Fibroblast of the aortic adventitia (primary cell): ENCODE results near the gene PPP6R2. TPM values are rescaled to one million over a fixed set of nuclear protein-coding genes. Genes with fewer than 3 reads are reported as not detected.

Experiments used
- DNase-seq: peaks from one replicate; pipeline ENCODE4 v3.0.0-alpha.2; 2010; ENCODE audit warnings: low read depth
- H3K4me3 ChIP-seq: 2 replicates; pipeline ENCODE4 v1.5.1; 2011; ENCODE audit warnings: low read depth, mild to moderate bottlenecking, control low read depth, low read length, moderate library complexity
- CTCF ChIP-seq: IDR thresholded peaks from 2 replicates; pipeline ENCODE4 v1.5.1; 2011; ENCODE audit warnings: mild to moderate bottlenecking, low read length, control low read depth, inconsistent platforms; ENCODE audit not compliant: insufficient read depth
- total RNA-seq: library from RNA; depleted of rRNA; stranded (reverse); fragments of >200 nt; gene quantifications from 2 replicates; pipeline ENCODE4 v1.2.3, GENCODE V29; 2012; ENCODE audit warnings: low replicate concordance

The PPP6R2 gene
- total RNA-seq, 1 donor, result 38.5 TPM

DNA sequence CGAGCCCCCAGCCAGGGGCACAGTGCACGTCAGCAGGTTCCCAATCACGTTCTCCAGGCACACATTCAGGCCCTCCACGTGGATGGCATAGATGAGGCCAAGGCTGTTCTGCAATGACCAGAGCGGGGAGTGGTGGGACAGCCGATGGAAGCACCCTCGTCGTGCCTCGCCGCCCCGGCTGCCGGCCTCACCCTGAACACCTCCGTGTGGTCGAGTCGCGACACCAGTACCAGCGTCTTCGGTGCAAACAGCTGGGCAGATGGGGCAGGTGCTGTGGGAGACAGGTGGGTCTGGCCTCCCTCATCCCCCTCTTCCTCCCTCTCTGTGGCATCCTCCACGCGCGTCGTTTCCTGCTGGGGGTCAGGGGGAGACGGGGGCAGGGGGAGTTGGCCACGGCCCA, 124.2 kb downstream of the PPP6R2 start:
- no peak for DNase-seq
- no peak for TF ChIP-seq CTCF
- no peak overlapping the region for H3K4me3 ChIP-seq

DNA sequence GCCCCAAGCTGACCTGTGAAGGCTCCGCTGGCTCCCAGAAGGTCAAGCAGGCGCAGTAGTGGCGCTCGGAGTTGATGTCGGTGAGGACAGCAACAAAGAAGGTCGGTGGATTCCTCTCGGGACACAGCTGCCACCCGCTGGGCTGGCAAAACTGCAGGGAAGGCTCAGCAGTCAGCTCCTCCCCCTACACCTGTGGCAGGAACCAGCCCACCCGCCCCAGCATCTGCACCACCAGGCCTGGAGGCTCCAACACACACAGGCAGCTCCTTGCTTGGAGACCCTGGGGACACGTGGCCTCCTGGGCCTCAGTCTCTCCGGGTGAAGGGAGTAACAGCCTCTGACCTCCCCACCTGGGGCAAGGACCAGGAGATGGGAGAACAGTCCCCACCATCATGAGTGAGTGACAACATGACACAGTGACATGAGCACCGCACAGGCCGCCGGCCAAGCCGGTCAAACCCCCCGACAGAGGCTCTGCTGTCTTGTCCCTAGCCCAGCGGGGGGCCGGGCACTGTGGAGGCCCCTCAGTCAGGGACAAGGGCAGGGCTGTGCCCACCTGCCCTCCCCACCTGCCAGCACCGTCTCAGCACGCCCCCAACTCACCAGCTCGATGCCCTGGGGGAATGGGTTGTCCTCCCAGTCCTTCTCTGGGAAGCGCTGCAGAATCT, 124.8 kb downstream of the PPP6R2 start:
- no peak for TF ChIP-seq CTCF
- no peak overlapping the region for H3K4me3 ChIP-seq
- DNase-seq, result no peak

DNA sequence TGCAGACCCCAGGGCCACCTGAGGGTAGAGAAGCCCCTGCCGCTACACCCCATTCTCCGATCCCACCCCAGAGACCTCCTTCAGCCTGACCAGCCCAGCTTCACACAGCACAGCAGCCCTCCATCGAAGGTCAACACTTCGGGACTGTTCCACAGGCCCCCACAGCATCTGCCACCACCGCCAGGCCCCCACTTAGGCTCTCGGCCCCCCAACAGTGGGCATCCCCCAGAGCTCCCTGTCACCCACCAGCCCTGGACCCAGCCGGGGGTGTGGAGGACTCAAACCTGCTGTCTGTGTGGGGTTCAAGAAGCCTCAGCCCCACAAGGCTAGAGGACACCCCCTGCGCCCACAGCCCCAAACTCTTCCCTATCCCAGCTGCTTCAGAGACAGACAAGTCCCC, 125.5 kb downstream of the PPP6R2 start:
- no peak overlapping the region for H3K4me3 ChIP-seq
- DNase-seq, result no peak
- TF ChIP-seq CTCF, result no peak

DNA sequence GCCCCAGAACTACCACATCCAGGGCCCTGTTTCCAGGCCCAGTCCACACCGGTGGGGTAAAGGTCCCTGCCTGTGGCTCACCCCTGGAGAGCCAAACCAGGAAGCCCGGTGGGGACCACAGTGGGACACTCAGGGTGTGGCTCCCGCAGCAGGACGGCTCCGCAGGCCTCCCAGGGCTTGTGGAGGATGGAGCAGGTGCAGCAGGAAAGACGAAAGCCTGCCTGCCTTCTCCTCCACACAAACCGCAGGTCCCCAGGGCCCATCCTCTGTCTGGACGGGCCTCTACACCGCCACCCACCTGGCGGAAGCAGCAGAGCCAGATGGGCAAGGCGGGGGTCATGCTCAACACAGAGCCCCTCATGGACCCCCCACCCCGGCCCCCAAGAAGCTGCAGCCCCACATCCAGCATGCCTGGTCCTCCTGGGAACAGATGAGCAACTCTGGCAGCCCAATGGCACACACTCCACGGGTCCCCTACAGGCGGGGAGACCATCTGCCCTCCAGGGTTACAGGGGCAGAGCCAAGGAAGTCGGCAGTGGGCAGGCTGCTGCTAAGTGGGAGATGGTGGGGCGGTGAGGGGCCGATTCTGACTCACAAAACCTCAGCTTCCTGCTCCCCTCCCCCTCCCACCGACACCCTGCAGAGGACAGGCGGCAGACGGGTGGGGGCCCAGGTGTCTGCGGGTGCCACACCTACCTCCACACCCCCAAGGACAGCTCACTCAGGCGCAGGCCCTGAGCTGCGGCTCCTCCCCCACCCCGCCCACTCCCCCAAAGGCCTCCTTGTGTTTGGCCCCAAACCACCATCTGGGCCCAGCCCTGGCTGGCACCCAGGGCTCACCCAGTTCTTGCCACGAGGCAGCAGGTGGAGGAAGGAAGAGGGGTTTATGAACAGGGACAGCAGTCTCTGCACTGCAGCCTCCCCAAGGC, 126.5 kb downstream of the PPP6R2 start:
- DNase-seq, result no peak
- no peak for TF ChIP-seq CTCF
- H3K4me3 ChIP-seq, result no peak overlapping the region

DNA sequence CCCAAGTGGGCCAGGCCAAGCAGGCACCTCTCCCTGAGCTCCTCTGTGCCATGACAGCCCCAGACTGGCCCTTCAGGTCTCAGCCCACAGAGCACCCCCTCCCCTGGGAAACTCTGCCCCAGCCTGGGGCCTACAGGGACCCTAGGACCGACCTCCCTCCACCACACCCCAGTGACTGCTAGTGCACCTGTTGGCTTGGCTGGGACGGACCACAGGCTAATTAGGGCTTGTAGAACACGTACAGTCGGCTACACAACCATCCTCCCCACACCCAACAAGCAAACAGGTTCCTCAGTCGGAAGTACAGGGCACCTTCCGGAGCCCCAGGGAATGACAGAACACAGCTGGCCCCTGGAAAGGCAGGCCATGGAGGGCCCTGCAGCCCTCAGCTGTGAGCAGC, 127.4 kb downstream of the PPP6R2 start:
- no peak for DNase-seq
- TF ChIP-seq CTCF, result no peak
- no peak overlapping the region for H3K4me3 ChIP-seq

DNA sequence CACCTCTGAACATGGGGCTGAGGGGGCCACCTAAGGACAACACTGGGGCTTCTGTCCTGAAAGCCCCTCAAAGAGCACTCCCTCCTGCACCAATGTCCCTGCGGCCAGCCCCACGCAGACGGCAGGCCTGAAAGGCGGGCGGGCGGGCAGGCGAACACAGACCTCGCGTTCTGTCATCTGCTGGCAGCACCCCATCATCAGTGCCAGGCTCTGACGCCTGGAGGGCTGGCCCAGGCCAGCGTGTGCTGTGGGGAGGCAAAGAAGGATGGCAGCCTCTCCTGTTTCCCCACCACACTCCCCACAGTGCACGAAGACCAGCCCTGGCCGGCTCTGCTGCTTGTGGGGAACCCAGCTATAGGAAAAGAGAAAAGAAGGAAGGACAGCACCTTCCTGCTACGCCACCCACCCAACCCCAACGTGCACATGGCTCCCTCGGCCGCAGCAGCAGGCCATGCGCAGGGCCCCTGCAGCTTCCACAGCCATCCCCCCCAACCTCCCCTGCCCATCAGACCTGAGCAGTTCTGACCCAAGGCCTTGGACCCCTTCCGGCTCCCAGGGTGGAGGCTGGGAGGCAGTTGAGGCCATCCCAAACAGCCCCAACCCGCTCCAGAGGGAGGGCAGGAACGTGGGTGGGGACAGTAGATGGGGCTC, 128.2 kb downstream of the PPP6R2 start:
- H3K4me3 ChIP-seq, result no peak overlapping the region
- TF ChIP-seq CTCF, result no peak
- DNase-seq, result no peak
